Measurements from ENCODE around the gene ASCL3.

- TF ChIP-seq CTCF (IDR thresholded peaks at IDR 0.05) (no peak), POLR2A (IDR thresholded peaks at IDR 0.05) (no peak)
Measured at GRCh38 chr11:8961401-8961800, 18.6 kb upstream of the ASCL3 start.

Measured in thyroid gland (tissue), 4 donors.